K562 (cell line): ENCODE data around the gene SLC10A3. TPM values are rescaled to one million over a fixed set of nuclear protein-coding genes. Genes with fewer than 3 reads are reported as not detected.
A peak's percentile ranks its signal among the peaks of the same experiment; 100 is the strongest.

Source experiments
- ATAC-seq: fragments of 200-7000 bp; cut with Tn5 transposase; 3 replicates; pipeline ENCODE4 v1.9.1; 2020; ENCODE audit warnings: moderate library complexity
- BruUV-seq: library from RNA; stranded (reverse); fragments of 400-500 nt; replicated peaks from 2 replicates; lab custom pipeline; 2021; lab: Mats Ljungman, UMichigan
- CTCF ChIA-PET: fragments of 300-600 bp; formaldehyde crosslinking; extraction: SDS; loops from one replicate; lab custom pipeline; 2021; ENCODE audit warnings: low intra/inter-chr PET ratio; lab: Yijun Ruan, JAX
- POLR2A ChIA-PET: fragments of 300-600, 350-650 bp; sonication (Branson Sonifier 250); formaldehyde crosslinking; extraction: SDS; loops from one replicate; lab custom pipeline; 2021; ENCODE audit warnings: antibody characterized with exemption, inconsistent platforms; lab: Yijun Ruan, JAX
- DNase-seq, 4 experiments: peaks; one replicate each; pipeline versions ENCODE4 v3.0.0 to v3.0.0-alpha.2; 2011 to 2018; ENCODE audit warnings: low spot score in 3 of 4, mixed read lengths in 3 of 4; ENCODE audit errors: extremely low read depth in 1 of 4
- FAIRE-seq: peaks from 2 replicates; lab custom pipeline; 2011; peaks lifted over from hg19 to GRCh38; lab: Jason Lieb, UNC
- H2AFZ ChIP-seq: 2 replicates; pipeline ENCODE4 v1.6.0; 2011; ENCODE audit warnings: low read depth, low read length, control low read depth, inconsistent platforms
- H3K27ac ChIP-seq: fragments of 200-600 bp; 3 replicates; pipeline ENCODE4 v1.8.0; 2011; ENCODE audit warnings: low read depth, mild to moderate bottlenecking, control low read depth, inconsistent platforms, low read length, moderate library complexity, mixed read lengths; ENCODE audit errors: extremely low read depth
- H3K27me3 ChIP-seq, 2 experiments: fragments of 300-600 bp in 1 of 2; 2 replicates in 1 of 2; 3 replicates in 1 of 2; pipeline versions ENCODE4 v1.6.0 to v1.8.0; 2011; ENCODE audit warnings: inconsistent platforms in 2 of 2, low read length in 2 of 2, mild to moderate bottlenecking in 1 of 2, mixed read lengths in 1 of 2, moderate library complexity in 1 of 2; ENCODE audit not compliant: control insufficient read depth in 2 of 2, insufficient read depth in 2 of 2
- H3K36me3 ChIP-seq: fragments of 300-600 bp; 3 replicates; pipeline ENCODE4 v1.8.0; 2011; ENCODE audit warnings: mild to moderate bottlenecking, low read length, inconsistent platforms; ENCODE audit not compliant: control insufficient read depth, insufficient read depth
- H3K4me1 ChIP-seq, 2 experiments: fragments of 200-600 bp in 1 of 2; replicated peaks in 1 of 2; 2 replicates in 1 of 2; 3 replicates in 1 of 2; pipeline versions ENCODE4 v1.5.1 to v1.8.0; 2011; ENCODE audit warnings: inconsistent platforms in 2 of 2, low read length in 2 of 2, mild to moderate bottlenecking in 1 of 2, mixed read lengths in 1 of 2, moderate library complexity in 1 of 2; ENCODE audit not compliant: control insufficient read depth in 2 of 2, insufficient read depth in 2 of 2
- H3K4me2 ChIP-seq: 2 replicates; pipeline ENCODE4 v1.6.1; 2011; ENCODE audit warnings: low read length, control low read depth, inconsistent platforms, mixed read lengths; ENCODE audit not compliant: insufficient read depth
- H3K4me3 ChIP-seq: fragments of 200-600 bp; sonication (generic), shearing (Covaris generic); 2 replicates; pipeline ENCODE4 v1.5.1; 2016; ENCODE audit warnings: control low read depth, inconsistent platforms
- H3K79me2 ChIP-seq: fragments of 200-600 bp; 3 replicates; pipeline ENCODE4 v1.8.0; 2011; ENCODE audit warnings: low read length, inconsistent platforms; ENCODE audit not compliant: control insufficient read depth, insufficient read depth
- H3K9ac ChIP-seq, 2 experiments: 2 replicates each; pipeline versions ENCODE4 v1.6.0 to v1.6.1; 2011; ENCODE audit warnings: low read depth in 2 of 2, low read length in 2 of 2, control low read depth in 1 of 2, inconsistent platforms in 1 of 2, mild to moderate bottlenecking in 1 of 2, mixed read lengths in 1 of 2; ENCODE audit not compliant: insufficient read depth in 1 of 2
- H3K9me1 ChIP-seq: one replicate; pipeline ENCODE4 v1.6.0; 2011; ENCODE audit warnings: inconsistent platforms, mild to moderate bottlenecking, low read length, moderate library complexity; ENCODE audit not compliant: control insufficient read depth, insufficient read depth
- H3K9me3 ChIP-seq: replicated peaks from 2 replicates; pipeline ENCODE4 v1.5.1; 2011; ENCODE audit warnings: low read depth, low read length, inconsistent platforms; ENCODE audit not compliant: control insufficient read depth, insufficient read depth
- H4K20me1 ChIP-seq: replicated peaks from 2 replicates; pipeline ENCODE4 v1.6.1; 2011; ENCODE audit warnings: low read length, inconsistent platforms, mixed read lengths; ENCODE audit not compliant: control insufficient read depth, insufficient read depth
- L3MBTL2 ChIP-seq: fragments of 450-650 bp; IDR thresholded peaks from 2 replicates; pipeline ENCODE4 v1.6.1; 2016; ENCODE audit warnings: mild to moderate bottlenecking, moderate library complexity
- NR1H2 ChIP-seq: sonication (generic); formaldehyde crosslinking; IDR thresholded peaks from 2 replicates; pipeline ENCODE4 v1.4.0; 2020; ENCODE audit warnings: mild to moderate bottlenecking, missing genetic modification reagents
- POLR2A ChIP-seq: fragments of 450-650 bp; conservative IDR thresholded peaks from 2 replicates; pipeline ENCODE4 v1.6.1; 2016
- POLR2G ChIP-seq: fragments of 200-400 bp; formaldehyde crosslinking; IDR thresholded peaks from 2 replicates; pipeline ENCODE4 v1.6.1; 2017; ENCODE audit warnings: low read depth, mild to moderate bottlenecking, antibody characterized with exemption, low read length, moderate library complexity
- RBFOX2 ChIP-seq: fragments of 200-400 bp; formaldehyde crosslinking; IDR thresholded peaks from 2 replicates; pipeline ENCODE4 v1.6.1; 2017; ENCODE audit warnings: low read depth, mild to moderate bottlenecking, low read length, moderate library complexity
- RBM15 ChIP-seq: fragments of 200-400 bp; formaldehyde crosslinking; IDR thresholded peaks from 2 replicates; pipeline ENCODE4 v1.6.1; 2018; ENCODE audit warnings: mild to moderate bottlenecking, low read length, moderate library complexity; ENCODE audit not compliant: insufficient read depth
- SUPT5H ChIP-seq: fragments of 450-650 bp; IDR thresholded peaks from 2 replicates; pipeline ENCODE4 v1.6.1; 2016
- WGBS: fragments of 100-300 bp; shearing (Covaris generic); methylation state at CpG from one replicate; pipeline ENCODE4 v1.1.6; 2016; ENCODE audit warnings: low coverage, mixed read lengths; ENCODE audit not compliant: insufficient coverage; ENCODE audit errors: missing lambda C conversion rate; 5-methylcytosine and 5-hydroxymethylcytosine counted together
- in situ Hi-C: fragments of 300-500 bp; cut with MboI; formaldehyde crosslinking; loops from 4 replicates; pipeline ENCODE4 v1.15.0; 2018; ENCODE audit warnings: inconsistent platforms, mixed read lengths
- intact Hi-C: fragments of 100-400 bp; cut with micrococcal nuclease; formaldehyde crosslinking; loops from 2 replicates; pipeline ENCODE4 v1.14.2; 2022
- polyA plus RNA-seq, 8 experiments: library from polyadenylated mRNA; depleted of rRNA in 4 of 8; stranded (reverse) in 5 of 8; unstranded in 3 of 8; fragments of >200 nt; fragmentation: Nextera tagmentation in 2 of 8; fragmentation: Illumina TruSeq in 1 of 8; extraction: Ambion mirVana in 2 of 8; extraction: Trizol in 1 of 8; gene quantifications; 2 replicates each; pipeline versions ENCODE4 v1.2.1 to v1.2.3, GENCODE V29; 2011 to 2014; ENCODE audit warnings: inconsistent platforms in 1 of 8, missing spikeins in 1 of 8
- total RNA-seq, 7 experiments: library from RNA; depleted of rRNA in 6 of 7; stranded (reverse); fragments of >200 nt in 6 of 7; fragmentation: Illumina TruSeq in 2 of 7; extraction: Trizol in 2 of 7; gene quantifications; 2 replicates each; pipeline versions ENCODE4 v1.2.1 to v1.2.3, GENCODE V29; 2011 to 2021; ENCODE audit warnings: low replicate concordance in 1 of 7
- TF ChIP-seq, protein P1 (sequence below): conservative IDR thresholded peaks from 2 replicates; pipeline ENCODE4 v1.6.1; 2011; ENCODE audit warnings: low read depth, mild to moderate bottlenecking, low read length; ENCODE audit not compliant: control insufficient read depth

The SLC10A3 gene
- total and polyA plus RNA-seq, 9 of the 15 experiments (the other 6 are each of a cell fraction or from before 2014, with no cell fraction given) = 5.2 to 30.6 (median 16.7) TPM

GRCh38 chrX:154534526-154535322, 44.3 kb upstream of the SLC10A3 start (continued):
- TF ChIP-seq L3MBTL2 = peak; percentile 50

GRCh38 chrX:154532690-154533089, 42.3 kb upstream of the SLC10A3 start:
- POLR2A ChIA-PET = interaction anchor here (0.6 to 4.4 kb wide), 4 partner anchors 10 to 168 kb away, joined by 3 to 35 read pairs (median 6); partner anchors contain the start of gene RPL10
- Histone ChIP-seq H4K20me1 (no peaks in the 10 kb centered on the region), H3K4me1 (peaks cover 3 to 26% of the 10 kb centered on the region in 2 experiments; a peak in 3 of 5 replicates), H3K27ac (no peak overlapping the region), H3K9ac (peak overlapping the region in 1 of 2 experiments; percentile 35; a peak in 1 of 4 replicates), H3K79me2 (peaks cover 13% of the 10 kb centered on the region), H3K4me2 (no peak overlapping the region), H2AFZ (no peak overlapping the region), H3K4me3 (no peak overlapping the region), H3K9me1 (no peaks in the 10 kb centered on the region), H3K9me3 (no peaks in the 10 kb centered on the region), H3K27me3 (no peaks in the 10 kb centered on the region), H3K36me3 (peaks cover 59% of the 10 kb centered on the region; the same call in 2 of the 3 replicates)
- no TSS peak for BruUV-seq
- 96% methylated on average over 18 of the region's 23 CpGs for WGBS
- intact Hi-C loops (no loop called here), in situ Hi-C loops (loop anchor here (10.0 to 25.0 kb wide), 3 partner anchors 128 to 370 kb away; partner anchors contain the start of genes DNASE1L1, EMD and FLNA)
- CTCF ChIA-PET = interaction anchor here (3.7 kb wide), 1 partner anchor 159 kb away, joined by 63 read pairs; the partner anchor contains the start of gene FLNA
- TF ChIP-seq, protein P1, sequence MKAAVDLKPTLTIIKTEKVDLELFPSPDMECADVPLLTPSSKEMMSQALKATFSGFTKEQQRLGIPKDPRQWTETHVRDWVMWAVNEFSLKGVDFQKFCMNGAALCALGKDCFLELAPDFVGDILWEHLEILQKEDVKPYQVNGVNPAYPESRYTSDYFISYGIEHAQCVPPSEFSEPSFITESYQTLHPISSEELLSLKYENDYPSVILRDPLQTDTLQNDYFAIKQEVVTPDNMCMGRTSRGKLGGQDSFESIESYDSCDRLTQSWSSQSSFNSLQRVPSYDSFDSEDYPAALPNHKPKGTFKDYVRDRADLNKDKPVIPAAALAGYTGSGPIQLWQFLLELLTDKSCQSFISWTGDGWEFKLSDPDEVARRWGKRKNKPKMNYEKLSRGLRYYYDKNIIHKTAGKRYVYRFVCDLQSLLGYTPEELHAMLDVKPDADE = no peak
- 0 out of 2 replicates have a peak, but pooled peaks have one; percentile 22 for TF ChIP-seq SUPT5H
- TF ChIP-seq NR1H2 (CRISPR knock-in tag) = no peak
- TF ChIP-seq RBM15 = no peak
- 0 out of 2 replicates have a peak, but pooled peaks have one; percentile 4 for TF ChIP-seq POLR2A
- peak; percentile 49 for TF ChIP-seq POLR2G
- TF ChIP-seq RBFOX2 = peak; percentile 68
- ATAC-seq (no peak), DNase-seq (no peak), FAIRE-seq (no peak)
